Fibroblast of gingiva (primary cell): ENCODE data around the gene BRI3.

Experiments used
- DNase-seq: peaks from one replicate; pipeline ENCODE4 v3.0.0-alpha.2; 2011; ENCODE audit warnings: low read depth

The BRI3 gene

DNA sequence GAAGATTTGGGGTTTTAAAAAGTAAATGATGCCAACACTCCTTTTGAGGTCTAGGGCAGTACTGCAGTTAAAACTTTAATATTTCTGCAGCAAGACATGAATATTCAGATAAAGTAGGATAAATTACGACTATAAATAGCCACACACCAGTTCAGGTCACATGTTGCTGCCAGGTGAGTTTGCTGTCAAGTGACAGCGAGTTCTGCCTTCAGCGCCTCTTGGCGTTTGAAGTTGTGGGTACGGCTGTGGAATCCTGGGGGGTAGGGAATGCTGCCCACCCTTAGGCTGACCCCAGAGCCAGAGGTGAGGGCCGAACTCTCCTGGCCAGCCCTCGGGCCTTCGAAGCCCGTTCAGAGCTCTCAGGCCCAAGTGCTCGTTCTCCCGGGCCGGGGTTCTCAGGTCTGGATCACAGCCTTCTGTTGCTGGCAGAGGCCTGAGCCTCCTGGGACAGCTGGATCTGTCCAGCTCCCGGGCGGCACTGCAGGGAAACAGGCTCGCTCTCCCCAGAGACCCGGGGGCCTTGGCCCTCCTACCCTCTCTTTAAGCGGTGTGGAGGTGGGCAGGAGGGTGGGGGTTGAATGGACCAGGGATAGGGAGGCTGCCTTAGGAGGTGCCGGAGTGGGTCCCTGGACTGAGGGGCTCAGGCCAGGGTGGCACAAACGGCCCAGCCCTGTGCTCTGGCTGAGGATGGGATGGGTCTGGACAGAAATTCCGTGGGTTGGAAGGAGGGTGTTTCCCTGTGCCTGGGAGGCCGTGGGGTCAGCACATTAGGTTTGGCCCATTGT, 5.4 kb downstream of the BRI3 start:
- no peak for DNase-seq

DNA sequence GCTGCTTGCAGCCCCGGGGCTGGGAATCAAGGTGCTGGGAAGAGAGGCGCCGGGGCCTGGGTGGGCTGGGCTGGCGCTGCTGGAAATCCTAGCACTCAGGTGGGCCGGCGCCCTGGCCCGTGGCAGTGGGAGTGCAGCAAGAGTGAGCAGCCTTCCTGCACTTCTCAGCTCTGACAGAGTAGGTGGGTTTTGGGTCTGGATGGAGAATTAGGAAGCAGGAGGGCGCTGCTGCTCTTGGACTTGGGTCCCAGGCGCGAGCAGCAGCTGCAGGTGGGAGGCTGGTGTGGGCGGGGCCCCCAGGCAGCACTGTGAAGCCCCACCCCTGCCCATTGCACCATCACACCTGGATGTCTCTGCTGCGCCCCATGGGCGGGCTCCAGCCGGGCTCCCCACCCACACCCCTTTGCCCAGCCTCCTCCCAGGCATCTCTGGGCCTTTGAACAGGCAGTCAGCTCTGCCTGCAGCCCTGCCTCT, 6.0 kb downstream of the BRI3 start:
- no peak for DNase-seq

DNA sequence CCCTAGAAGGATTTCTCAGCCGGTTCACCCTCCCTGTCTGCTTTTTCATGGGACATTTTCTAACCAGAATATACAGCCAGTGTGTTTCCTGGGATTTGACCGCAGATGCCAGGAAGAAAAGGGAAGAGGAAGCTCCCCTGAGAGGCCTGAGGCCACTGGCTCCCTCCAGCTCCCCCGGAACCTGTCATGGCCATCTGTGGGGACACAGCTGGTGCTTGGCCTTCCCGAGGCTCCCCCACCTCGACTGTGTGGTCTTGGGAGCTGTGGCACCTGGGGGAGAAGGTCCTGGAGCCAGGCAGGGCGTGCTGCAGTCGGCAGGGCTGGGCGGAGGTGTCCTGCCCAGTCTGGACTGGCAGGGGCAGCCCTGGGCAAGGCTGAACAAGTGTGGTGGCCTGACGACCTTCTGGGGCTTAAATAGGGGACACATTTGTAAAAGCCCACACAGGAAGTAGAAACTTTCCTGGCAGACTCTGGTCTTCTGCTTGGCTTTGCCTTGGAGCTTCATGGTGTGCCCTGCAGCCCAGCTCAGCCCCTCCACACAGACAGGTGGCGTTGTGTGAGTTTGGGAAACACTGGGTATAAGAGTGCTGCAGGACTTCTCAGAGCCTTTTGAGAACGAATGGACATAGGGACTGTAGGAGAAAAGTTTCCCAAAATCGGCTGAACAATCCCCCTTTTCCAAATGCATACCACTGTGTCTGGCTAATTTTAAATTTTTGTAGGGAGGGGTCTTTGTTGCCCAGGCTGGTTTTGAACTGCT, 6.8 kb downstream of the BRI3 start:
- DNase-seq: no peak

DNA sequence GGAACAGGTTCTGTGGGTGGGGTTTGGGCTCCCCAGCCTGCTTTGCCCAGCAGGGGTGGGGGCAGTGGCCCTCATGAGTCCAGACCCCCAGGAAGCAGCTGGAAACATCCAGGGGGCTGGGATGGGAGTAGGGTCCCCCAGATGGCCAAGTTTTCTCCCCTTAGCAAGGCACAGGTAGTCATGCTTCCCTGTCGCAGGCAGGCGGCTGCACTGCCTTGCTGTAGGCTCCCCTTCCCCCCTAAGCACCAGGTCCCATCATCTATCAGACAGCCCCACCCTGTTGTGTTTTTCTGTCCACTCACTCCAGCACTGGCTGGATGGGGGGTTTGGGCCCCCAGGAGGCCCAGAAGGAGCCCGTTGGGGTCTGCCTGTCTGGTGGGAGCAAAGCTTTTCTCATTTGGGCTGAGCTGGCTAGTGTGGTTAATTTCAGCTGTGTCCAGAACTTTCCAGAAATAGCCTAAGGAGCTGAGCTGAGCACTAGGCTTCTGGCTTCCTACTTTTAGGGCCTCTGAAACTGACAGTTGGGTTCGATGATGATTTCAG, 7.9 kb downstream of the BRI3 start:
- no peak for DNase-seq

DNA sequence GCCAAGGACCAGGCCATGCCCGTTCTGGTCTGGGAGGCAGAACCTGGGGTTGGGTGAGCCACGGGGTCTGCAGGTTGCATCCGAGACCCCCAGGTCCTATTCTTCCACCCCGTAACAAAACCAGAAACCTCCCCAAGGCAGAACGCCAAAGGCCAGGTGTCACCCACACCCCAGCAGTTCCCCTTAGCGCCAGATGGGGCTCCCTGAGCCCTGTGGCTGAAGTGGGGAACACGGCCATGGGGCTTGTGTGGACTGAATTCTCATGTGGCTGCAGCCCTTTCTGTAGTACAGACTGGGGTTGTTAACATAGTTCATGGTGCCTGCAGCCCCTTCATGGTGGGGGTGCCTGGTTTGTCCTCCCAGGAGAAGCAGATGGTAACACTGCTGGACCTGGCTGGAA, 10.2 kb downstream of the BRI3 start:
- no peak for DNase-seq

DNA sequence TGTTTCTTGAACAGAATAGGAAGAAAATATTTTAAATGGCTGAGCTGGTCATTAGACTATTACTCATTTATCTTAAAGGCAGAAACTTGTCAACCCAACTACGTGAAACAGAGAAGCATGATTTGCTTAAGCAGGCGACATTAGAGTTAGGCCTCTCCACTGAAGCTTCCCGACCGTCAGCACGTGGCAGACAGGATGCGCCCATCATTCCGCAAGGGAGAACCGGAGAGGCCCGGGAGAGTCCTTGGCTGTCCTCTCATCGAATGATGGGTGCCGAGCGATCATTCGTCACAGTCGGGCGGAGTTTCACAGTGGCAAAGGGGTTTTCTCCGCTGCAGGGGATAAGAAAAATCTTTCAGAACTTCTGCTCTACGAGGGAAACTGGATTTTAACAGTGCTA, 11.8 kb downstream of the BRI3 start:
- DNase-seq: no peak

DNA sequence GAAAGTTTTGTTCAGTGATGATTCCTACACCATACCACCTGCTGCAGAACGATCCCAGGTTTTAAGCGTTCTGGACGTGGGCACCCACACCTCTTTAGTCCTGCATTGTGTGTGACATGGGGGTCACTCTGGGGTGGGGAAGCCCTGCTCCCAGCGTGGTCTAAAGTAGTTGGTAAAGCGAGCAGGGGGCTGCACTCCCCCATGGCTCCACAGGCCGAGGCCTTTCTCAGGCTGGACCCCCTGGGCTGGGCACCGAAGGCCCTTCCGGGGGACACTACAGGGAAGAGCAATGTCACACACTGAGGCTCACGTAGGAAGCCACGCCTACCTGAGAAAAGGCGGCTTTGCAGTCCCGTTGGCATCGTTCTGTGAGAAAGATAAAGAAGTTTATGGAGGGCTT, 12.3 kb downstream of the BRI3 start:
- no peak for DNase-seq

DNA sequence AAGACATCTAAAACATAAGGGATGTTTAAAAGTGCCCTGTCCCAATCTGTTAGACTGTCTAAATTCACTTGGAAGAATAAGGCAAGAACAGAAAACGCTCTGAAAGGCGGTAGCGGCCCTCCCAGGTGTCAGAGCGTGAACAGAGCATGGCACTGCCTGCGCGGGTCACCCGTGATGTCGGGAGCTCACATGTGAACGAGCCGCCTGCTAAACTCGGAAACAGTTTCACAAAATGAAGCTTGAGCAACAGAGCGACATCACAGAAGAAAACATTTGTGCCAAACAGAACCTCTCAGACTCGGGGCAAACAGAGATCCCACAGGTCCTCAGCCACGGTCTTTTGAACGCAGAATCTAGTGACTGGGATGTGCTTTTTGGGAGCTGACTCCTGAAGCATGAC, 12.8 kb downstream of the BRI3 start:
- peak; percentile 42 for DNase-seq

DNA sequence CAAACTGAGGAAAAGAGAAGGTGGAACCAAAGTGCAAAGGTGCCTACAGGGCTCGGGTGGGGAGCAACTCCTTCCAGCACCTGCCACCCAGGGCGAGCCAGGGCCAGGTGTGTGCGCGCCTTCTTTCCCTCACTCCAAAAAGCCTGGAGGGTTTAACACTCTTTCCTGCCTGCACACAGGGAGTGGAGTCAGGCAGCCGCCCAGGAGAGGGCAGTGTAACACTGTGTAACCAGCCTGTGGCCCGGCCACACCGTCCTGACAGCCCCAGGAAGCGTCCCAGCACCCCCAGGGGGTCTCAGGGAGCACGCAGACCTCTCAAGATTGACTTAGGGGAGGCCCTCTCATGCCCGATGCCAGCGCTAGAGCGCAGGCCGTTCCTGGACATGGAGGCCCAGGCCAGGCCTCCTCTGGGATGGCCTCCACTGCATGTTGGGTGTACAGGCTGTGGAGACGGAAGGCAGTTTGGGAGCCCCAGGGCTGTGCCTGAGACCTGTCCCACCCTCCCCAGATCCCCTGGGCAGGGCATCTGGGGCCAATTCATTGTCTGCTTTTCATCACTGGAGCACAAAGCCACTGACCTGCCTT, 13.4 kb downstream of the BRI3 start:
- DNase-seq: peak; percentile 39

DNA sequence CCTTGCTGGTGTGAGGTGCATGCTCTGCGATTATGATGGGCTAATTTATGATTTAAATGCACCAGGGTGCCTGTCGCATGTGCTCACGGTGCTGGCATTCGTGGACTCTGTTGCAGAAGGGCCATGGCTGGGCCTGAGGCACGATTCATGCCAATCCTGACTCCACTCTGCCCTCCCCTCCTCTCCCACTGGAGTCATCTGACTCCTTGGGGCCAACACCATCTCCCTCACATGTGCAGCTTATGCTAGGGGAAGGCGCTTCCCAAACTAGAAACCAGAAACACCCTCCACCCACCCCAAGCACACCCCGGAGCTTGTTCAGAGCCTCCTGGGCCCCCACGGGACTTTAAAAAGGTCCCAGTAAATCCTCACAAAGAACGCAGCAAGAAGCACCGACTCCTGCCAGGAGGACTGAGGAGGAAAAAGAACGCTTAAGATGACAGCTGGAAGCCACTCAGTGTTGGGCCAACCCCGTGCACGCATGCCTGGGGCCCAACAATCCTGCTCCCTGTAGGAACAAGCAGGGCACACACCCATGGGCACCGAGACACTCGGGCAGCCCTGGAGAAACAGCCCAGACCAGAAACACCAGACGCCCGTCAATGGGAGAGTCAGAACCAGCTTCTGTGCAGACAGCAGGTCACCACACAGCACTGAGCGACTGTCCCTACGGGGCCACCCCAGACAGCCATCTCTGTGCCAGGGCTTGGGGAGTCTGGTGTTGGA, 14.1 kb downstream of the BRI3 start:
- DNase-seq: peak; percentile 26

DNA sequence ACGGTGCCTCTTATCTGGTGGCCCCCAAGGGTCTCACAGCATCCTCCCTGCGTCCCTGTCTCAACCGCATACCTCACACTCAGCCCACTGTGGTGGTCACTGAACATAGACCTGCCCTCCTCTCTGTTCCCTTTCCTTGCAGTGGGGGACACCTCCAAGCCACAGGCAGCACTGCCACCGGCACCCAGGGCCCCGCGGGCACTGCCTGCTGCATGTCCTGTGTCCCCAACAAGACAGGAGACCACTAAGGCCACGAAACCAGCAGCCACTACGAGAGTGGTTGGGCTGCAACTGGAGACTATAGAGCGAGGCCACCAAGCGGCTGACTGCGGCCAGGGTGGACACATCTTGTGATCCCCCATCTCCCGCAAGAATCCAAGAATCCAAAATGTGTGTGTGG, 15.3 kb downstream of the BRI3 start:
- no peak for DNase-seq

DNA sequence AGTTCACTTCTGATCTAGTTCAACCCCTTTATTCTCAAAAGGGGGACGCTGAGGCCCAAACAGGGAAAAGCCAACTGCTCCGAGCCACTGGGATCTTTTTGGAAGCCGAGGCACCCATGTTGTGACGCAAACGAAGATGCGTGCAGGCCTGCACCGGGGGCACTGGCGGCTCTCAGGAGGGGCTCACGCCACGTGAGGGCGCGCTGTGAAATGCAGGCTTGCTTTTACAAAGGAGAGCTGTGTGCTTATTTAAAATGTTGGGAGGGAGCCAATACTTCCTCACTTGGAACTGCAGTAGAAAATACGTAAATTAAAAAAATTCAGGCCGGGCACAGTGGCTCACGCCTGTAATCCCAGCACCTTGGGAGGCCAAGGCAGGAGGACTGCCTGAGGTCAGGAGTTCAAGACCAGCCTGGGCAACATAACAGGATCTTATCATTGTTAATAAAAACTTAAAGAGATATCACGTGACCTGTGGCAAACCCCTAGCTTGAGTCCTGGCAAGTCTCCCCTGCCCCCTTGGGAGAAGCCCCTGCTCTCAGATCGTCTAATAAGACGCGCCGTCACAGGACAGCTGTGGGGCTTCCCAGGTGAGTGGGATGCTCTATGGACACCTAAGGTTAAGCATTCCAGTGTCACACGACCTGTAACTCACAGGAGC, 16.3 kb downstream of the BRI3 start:
- no peak for DNase-seq

DNA sequence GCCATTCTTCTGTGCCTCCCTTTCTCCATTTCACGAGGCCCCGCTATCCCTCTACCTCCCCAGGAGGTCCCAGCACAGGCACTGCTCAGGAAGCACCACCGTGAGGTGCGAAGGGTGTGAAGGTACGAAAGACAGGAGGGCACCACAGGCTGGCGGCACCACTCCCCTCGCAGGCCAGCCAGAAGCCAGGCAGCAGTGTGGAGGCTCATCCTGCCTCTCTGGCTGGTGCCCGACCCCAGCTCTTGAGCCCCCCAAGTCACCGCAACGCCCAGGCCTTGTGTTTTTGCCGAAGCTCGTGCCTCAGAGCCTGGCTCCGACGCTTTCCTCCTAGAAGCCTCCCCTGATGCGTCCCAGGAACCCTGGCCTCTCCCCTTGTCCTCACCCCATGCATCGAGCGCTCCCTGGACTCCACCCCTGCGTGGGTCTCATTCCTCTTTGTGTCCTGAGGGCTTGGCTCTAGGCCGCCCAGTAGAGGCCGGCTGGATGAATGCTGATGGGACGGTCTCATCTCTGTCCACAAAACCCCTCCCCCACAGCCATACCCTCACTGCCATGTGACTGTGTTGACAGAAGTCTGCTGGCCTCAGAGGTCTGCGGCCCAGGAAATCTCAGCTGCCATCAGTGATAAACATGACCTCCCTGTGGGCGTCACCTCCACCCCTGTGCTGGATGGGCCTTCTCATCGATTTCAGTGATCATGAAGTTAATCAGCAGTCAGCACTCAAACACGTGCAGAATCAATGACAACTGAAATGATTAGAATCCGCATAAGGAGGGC, 19.3 kb downstream of the BRI3 start:
- no peak for DNase-seq

DNA sequence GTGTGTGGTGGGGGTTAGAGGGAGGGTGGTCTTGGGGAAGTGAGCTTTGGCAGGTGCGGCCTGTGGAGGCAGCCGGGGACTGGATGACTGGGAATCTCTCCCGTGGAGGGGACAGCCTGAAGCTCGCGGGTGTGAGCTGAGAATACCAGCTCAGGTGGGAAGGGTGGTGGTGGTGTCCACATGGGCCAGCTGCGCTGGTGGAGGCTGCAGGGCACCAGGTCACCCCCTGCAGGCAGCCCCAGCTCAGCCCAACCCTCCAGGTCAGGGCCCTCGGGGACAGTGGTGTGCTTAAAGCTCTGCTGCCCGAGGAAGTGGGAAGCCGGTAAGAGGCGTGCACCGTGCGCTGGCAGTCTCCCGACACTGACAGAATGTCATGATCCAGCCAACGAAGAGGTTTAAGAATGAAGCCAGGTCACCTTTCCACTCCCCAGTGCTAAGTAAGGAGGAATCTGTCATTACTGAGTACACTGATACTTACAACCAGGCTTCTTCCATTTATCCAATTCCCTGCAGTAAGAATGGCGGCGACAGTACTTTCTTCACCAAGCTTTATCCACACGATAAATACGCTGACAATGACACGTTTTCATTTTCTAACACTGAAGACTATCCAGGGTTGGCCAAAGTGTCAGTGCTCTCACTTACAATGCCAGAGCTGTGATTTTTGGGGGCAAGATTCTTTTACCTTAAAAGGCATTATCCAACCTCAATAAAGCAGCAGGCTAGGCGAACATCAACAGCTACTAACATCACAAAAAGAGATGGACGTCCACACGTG, 20.4 kb downstream of the BRI3 start:
- no peak for DNase-seq

DNA sequence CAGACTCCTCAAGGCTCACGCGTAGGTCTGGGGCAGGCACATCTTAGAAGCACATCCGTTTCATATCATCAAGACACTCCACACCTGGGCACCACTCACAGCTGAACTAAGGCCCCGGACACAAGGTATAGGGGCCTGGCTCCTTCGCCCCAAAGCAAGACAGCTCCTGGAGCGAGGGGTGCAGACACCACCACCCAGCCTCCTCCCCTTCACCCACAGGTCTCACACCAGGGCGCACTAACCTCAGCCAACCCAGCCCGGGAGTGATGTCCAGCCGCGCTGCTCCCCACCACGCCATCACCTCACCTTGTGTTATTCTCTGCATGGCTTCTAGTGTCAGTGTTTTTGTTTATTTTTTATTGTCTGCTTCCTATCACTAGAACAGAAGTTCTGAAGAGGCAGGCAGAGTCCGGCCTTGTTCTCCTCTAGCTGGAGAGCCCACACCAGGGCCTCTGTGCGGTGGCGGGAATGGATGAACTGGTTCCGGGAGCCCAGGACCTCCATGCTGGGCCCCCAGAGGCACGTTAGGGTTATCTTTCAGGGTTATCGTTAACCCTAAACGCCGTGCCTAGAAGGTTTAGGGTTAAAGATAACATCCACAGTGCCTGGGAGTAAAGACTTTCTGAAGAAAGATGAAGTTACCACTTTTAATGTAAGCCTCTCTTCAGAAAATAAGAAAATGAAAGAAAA, 21.8 kb downstream of the BRI3 start:
- no peak for DNase-seq

DNA sequence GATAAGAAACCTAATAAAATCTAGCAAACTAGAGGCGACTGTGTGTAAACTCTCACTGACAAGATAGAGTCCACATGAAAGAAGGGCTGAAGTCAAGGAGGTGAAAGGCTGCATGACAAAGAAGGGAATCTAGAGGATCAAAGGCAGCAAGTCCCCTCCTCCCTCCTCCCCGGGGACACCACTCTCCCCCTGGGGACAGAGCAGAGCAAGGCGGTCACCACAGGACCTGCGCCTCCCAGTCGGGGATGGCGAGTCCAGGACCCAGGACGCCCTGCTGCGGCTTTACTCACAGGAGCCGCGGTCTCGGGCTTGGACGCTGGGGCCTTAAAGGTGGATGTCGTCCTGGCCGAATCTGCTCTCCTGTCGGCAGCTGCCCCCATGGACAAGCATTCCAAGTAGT, 22.4 kb downstream of the BRI3 start:
- DNase-seq: no peak

DNA sequence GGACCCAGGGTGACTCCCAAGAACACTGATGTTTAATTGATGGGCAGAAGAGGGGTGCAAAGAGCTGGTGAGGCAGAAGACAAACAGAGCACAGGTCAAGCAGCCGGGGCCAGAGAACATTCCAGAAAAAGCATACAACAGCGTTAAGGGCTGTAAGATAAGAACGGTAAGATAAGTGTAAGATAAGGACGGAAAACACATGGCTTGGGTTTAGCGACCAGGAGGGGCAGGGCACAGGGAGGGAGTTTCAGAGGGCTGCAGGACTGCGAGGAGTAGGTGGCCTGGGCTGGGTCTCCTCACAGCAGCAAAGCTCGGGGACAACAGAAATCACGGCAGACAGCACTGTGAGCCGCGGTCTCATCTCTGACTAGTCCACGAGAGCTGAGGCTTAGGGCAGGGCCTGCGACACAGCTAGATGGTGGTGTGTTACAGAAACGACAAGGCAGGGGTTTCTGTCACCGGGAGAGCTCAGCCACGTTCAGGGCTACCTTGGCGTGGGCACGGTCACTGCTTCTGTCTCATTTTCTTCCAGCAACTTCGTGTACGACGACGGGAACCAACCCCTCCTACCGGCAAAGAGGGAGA, 24.6 kb downstream of the BRI3 start:
- DNase-seq: no peak

DNA sequence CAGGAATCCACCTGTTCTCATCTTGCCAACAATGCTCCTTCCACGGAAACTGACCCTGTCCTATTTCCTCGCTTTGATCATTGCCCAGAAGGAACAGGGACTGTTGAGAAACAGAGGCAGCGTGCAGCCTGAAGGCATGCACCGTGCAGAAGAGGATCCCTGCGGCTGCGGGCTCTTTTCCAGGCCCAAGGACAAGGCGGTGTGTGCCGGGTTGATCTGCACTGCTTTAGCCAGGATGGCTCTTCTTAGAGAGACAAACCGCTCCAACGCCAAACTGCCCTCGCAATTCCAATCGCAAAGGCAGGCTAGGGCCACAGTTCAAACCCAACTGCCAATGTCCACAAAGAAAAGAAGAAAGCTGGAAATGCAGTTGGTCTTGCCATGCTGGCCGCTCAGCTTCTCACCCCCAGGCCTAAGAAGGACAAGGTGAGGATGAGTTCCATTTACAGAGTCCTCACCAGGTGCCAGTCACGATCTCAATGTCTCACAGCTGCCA, 26.5 kb downstream of the BRI3 start:
- DNase-seq: no peak

DNA sequence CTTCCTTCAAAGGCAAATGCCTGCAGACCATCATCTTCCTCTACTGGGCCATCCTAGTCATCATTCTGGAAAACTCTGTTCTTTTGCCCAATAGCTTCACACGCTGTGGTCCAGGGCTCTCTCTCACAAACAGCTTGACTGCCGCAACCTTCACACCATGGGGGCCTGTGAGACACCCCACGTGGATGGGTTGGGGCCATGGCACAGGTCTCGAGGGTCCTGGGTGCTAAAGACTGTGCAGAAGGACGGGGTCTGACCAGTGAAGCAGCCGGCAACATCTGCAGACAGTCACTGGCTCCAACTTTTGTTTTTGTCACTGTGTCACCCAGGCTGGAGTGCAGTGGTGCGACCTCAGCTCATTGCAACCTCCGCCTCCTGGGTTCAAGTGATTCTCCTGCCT, 28.1 kb downstream of the BRI3 start:
- no peak for DNase-seq
